ENCODE results near the gene ZNF780A. TPM values are rescaled to one million over a fixed set of nuclear protein-coding genes. Genes with fewer than 3 reads are reported as not detected.
A peak's percentile ranks its signal among the peaks of the same experiment; 100 is the strongest.

The ZNF780A gene
- total and polyA plus RNA-seq, 2 of the 8 experiments (the other 6 are each of a cell fraction or from before 2014, with no cell fraction given), result 3.5 to 12.0 TPM

GRCh38 chr19:40055049-40055448 lies 35.7 kb downstream of the ZNF780A start:
- Histone ChIP-seq H4K20me1 (replicated peaks in 1 of 2; ENCODE audit: control insufficient read depth in 1 of 2, insufficient read depth in 2 of 2, low read length in 2 of 2) (no peaks in the 10 kb centered on the region), H3K27ac (ENCODE audit: low read depth, low read length) (no peak overlapping the region), H3K23me2 (ENCODE audit: low read depth, low read length) (peaks cover 7% of the 10 kb centered on the region), H3K4ac (replicated peaks; ENCODE audit: insufficient read length, low read depth, low read length) (no peak overlapping the region), H2BK15ac (ENCODE audit: low read length) (no peak overlapping the region), H3K9ac (replicated peaks in 1 of 4; ENCODE audit: extremely low read depth in 1 of 4, low read depth in 3 of 4, low read length in 3 of 4) (peak overlapping the region in 1 of 4 experiments; percentile 52; a peak in 1 of 7 replicates), H2BK5ac (ENCODE audit: low read depth, low read length) (no peak overlapping the region), H3K79me2 (ENCODE audit: control insufficient read depth in 1 of 2, insufficient read depth in 2 of 2, low read length in 2 of 2) (peaks cover 0 to 51% of the 10 kb centered on the region in 2 experiments; a peak in 2 of 4 replicates), H3K27me3 (replicated peaks in 1 of 4; ENCODE audit: control insufficient read depth in 3 of 4, extremely low read depth in 1 of 4, insufficient read depth in 3 of 4, low read length in 3 of 4) (no peaks in the 10 kb centered on the region), H3K79me1 (ENCODE audit: low read depth, low read length) (no peaks in the 10 kb centered on the region; the same call in 1 of the 2 replicates), H3K18ac (ENCODE audit: extremely low read depth, low read length) (no peak overlapping the region), H3K14ac (ENCODE audit: insufficient read length) (no peak overlapping the region), H2AFZ (ENCODE audit: low read length) (no peak overlapping the region), H3K36me3 (ENCODE audit: control insufficient read depth in 2 of 4, insufficient read depth in 4 of 4, low read length in 3 of 4) (no peaks in the 10 kb centered on the region), H3K56ac (replicated peaks; ENCODE audit: insufficient read length, low read depth, low read length) (no peak overlapping the region), H3K9me3 (ENCODE audit: insufficient read depth in 2 of 2, low read depth in 1 of 2, low read length in 1 of 2) (peaks cover 5 to 8% of the 10 kb centered on the region in 2 experiments; a peak in 3 of 4 replicates), H2AK5ac (ENCODE audit: low read depth, low read length) (no peak overlapping the region), H4K8ac (ENCODE audit: extremely low read depth, insufficient read depth, low read length) (no peak overlapping the region), H2BK12ac (ENCODE audit: low read depth, low read length) (no peak overlapping the region), H3K4me3 (ENCODE audit: extremely low read depth in 1 of 4, insufficient read depth in 2 of 4, low read depth in 3 of 4, low read length in 4 of 4) (peak overlapping the region; percentile 89 to 96 (median 94); a peak in 7 of 8 replicates), H3K4me2 (ENCODE audit: insufficient read depth in 1 of 2, low read depth in 2 of 2, low read length in 2 of 2) (peak overlapping the region; percentile 83 to 97), H2BK120ac (replicated peaks; ENCODE audit: low read depth, low read length) (no peak overlapping the region), H3K4me1 (replicated peaks in 1 of 4; ENCODE audit: control insufficient read depth in 3 of 4, insufficient read depth in 4 of 4, low read length in 3 of 4) (peaks cover 0 to 6% (median 0%) of the 10 kb centered on the region in 4 experiments; a peak in 1 of 7 replicates), H2BK20ac (ENCODE audit: low read length) (no peak overlapping the region), H4K91ac (replicated peaks; ENCODE audit: insufficient read length, low read length) (no peak overlapping the region), H4K5ac (ENCODE audit: insufficient read length, low read depth, low read length) (no peak overlapping the region), H3K23ac (ENCODE audit: insufficient read length) (no peak overlapping the region)
- no peak for FAIRE-seq
- ChIA-PET CTCF (ENCODE audit: partially characterized antibody) (interaction anchor here (2.0 kb wide), 1 partner anchor 84 kb away, joined by 4 read pairs; no protein-coding TSS in a partner anchor), POLR2A (ENCODE audit: partially characterized antibody) (interaction anchor here (0.8 to 2.9 kb wide), 4 partner anchors 8 to 35 kb away, joined by 3 to 8 read pairs (median 6); partner anchors contain the start of gene ZNF780A)
- 62% methylated on average over 10 of the region's 10 CpGs; no CpG with 5 or more reads in 1 of the 2 experiments for WGBS, 2 experiments (ENCODE audit: extremely low coverage in 1 of 2, insufficient coverage in 1 of 2, insufficient read length in 1 of 2, insufficient replicate concordance in 2 of 2, low coverage in 1 of 2, low lambda C conversion rate in 2 of 2, missing lambda C conversion rate in 1 of 2)
- no peak for DNase-seq (ENCODE audit: low read depth in 1 of 2, low spot score in 2 of 2)
- TF ChIP-seq CTCF (IDR thresholded peaks at IDR 0.05; ENCODE audit: control extremely low read depth in 1 of 3, insufficient read depth in 1 of 3, low read depth in 1 of 3, low read length in 3 of 3) (no peak), EGR1 (IDR thresholded peaks at IDR 0.05; ENCODE audit: borderline replicate concordance, low read depth, low read length) (no peak), KDM5A (IDR thresholded peaks at IDR 0.05; ENCODE audit: low read length) (no peak), GABPA (IDR thresholded peaks at IDR 0.05; ENCODE audit: borderline replicate concordance, insufficient read depth, low read length) (no peak), RBBP5 (IDR thresholded peaks at IDR 0.05; ENCODE audit: borderline replicate concordance, low read depth, low read length) (no peak)

Measured in H1 (cell line).